HG03159 (cell line): ENCODE measurements around the gene FHIT.
"Not testable (repeated sequence)": the region's sequence is repeated elsewhere in the genome, so short reads cannot be mapped to it uniquely, and the experiment has no call there.

Experiments used
- ATAC-seq: cut with Tn5 transposase; IDR thresholded peaks from one replicate; pipeline ENCODE4 v1.9.1; 2021; ENCODE audit warnings: mild to moderate bottlenecking, moderate library complexity; ENCODE audit not compliant: unreplicated experiment

The FHIT gene

GRCh38 chr3:59829527-59829926 lies 1421.7 kb downstream of the FHIT start:
- ATAC-seq = no peak

DNA sequence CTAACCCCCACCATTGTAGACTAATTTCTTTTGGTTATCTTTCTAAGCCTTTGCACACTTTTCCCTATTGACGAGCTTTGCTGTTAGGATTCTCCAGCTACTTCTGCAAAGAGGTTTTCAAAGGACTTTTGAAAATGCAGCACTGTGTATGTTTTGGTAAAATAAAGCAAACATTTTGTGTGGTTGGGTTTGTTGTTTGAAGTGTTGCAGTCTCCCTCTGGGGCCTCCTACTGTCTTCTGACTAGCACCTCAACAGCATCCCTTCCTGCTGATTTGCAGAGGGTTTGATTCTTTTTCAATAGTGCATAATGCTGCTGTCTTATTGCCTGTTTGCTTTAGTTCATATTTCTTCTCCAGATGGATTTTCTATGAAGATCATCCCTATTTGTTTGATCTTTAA lies 1426.4 kb downstream of the FHIT start:
- no peak for ATAC-seq

GRCh38 chr3:59821274-59821673 lies 1430.0 kb downstream of the FHIT start:
- ATAC-seq = no peak

- no peak for ATAC-seq
Observed at GRCh38 chr3:59820352-59820934, 1430.8 kb downstream of the FHIT start.

DNA sequence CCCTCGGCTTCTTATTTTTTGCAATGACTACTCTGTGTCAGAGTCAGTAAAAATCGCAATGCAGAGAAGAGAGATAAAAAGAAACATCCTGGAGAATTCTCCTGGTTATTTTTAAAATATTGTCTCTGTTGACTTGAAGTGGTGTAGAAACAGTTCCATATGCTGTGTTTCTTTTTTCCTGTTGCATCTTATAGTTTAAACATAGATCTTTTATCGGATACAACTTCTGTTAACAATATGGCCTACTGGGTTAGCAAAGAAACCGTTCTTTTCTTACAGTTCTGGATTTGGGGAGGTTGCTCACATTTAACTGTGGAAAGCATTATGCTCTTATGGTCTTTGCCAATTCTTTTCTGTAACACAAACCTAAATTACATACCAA lies 1432.3 kb downstream of the FHIT start:
- no peak for ATAC-seq

- ATAC-seq = no peak
Observed at GRCh38 chr3:59818033-59818918, 1433.0 kb downstream of the FHIT start.

DNA sequence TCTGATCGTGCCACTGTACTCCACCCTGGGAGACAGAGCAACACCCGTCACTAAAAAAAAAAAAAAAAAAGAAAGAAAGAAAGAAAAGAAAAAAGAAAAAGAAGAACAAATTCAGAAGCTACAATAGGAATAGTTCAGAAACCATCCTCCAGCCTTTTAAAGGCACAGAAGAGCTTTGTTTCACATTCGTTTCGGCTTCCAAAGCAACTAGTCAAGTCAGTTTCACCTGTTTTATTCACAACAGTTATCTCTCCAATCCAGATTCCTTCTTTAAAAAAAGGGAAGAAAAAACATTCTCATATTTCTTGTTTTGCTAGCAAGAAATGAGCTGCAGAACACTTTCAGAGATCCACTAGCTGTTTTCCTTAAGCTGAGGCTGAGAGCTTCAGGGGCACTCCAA lies 1433.7 kb downstream of the FHIT start:
- no peak for ATAC-seq

GRCh38 chr3:59816312-59816711 lies 1434.9 kb downstream of the FHIT start:
- no peak for ATAC-seq

GRCh38 chr3:59813148-59813538 lies 1438.1 kb downstream of the FHIT start:
- no peak for ATAC-seq

DNA sequence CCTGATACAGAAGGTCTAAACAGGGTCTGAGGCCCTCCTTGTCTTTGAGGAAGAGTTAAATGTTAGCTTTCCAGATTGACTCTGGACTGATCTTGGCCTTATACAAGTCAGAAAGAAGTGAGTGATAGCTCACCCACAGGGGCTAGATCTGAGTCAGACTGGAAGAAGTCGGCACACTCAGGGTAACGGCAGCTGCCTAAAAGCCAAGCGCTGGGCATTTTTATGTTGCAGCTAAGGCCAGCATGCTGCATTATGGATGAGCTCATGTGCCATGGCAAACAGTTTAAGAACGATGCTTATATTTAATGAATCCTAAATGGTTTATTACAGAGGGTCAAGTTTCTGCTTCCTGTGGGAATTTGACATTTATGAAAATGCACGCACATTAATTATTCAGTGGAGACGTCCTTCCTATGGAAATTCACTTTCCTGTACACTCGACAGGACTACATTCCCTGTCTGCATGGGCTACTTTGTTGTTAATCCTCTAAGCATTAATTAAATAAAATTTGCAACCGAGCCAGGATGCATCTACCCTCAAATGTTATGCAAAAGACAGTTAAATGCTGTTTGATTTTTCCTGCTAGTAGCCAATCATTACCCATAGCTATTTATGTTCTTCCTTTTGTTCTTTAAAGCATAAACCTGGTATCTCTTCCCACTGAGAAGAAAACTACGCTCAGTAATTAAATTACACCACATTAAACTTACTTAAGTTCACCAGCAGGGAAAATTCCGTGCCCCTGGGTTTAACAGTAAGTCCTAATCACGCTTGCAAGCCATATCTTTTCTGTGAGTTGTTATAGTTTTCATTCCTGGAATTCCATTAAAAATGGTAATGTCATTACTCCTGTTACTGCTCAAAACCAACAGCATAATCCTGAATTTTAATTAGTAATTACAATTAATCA lies 1438.8 kb downstream of the FHIT start:
- no peak for ATAC-seq

- ATAC-seq = no peak
Observed at GRCh38 chr3:59811160-59811559, 1440.1 kb downstream of the FHIT start.

DNA sequence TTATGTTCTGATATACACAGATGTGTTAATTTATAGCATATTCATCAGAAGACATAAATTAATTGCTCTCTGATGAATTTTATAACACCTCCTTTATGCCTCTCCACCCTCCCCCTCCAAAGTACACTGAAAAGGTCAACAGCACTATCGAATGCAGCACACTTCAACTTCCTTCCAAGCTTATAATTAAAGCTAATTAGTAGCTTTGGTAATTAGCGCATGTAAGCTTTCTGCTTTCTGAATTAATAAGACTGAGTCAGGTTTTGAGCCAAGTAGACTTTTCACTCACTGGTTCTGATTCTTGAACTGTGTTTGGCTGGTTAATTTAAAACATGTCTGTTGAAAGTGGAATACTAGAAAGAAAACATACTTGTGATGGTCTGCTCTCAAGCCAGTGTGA lies 1440.6 kb downstream of the FHIT start:
- no peak for ATAC-seq

DNA sequence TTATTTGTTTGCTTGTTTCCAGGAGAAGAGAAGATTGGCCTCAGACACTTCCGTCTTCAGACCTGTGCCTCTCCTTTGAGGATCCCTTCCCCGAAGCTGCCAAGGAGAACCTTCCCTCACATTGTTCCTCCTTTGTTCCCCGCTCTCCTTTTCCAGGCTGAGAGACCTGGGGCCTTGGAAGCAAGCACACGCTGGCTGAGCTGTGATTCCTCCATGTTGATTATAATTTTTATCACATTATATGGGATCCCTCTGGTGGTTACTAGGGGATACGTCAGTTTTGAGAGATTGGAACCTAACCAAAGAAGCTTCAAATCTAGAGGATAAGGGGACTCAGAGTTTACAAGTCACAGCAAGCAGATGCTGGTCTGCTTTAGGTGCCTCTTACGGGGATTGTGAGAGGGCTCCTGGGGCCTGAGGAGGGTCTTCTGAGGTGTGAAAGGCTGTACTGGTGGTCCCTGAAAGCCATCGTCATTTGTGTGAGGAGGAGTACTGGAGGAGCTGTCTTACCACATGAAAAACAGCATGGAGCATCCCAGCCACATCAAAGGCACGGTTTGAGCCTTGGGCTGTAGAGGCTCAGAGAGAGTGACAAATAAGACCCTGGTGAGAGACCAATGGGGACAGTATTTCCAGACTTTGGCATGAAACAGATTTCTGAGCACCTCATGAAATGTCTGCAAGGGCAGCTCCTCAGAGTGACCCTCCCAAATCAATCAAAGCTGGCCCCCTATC lies 1441.4 kb downstream of the FHIT start:
- ATAC-seq = no peak

DNA sequence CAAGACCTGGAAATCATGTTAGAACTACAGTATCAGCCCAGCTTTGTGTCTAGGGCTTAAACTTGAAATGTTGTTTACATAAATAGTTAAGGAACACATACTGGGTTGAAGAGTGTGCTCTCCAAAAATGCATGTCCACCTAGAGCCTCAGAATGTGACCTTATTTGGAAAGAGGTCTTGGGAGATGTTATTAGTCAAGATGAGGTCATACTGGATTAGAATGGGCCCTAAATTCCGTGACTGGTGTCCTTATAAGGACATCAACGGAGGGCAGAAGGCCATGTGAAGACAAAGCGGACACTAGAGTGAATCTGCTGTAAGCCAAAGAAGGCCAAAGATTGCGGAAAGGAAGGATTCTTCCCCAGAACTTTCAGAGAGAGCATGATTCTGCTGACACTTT lies 1442.2 kb downstream of the FHIT start:
- no peak for ATAC-seq

- ATAC-seq = no peak
Observed at GRCh38 chr3:59808446-59808845, 1442.8 kb downstream of the FHIT start.

GRCh38 chr3:59803268-59803667 lies 1448.0 kb downstream of the FHIT start:
- ATAC-seq = no peak

GRCh38 chr3:59802453-59802852 lies 1448.8 kb downstream of the FHIT start:
- ATAC-seq = not testable (repeated sequence)

DNA sequence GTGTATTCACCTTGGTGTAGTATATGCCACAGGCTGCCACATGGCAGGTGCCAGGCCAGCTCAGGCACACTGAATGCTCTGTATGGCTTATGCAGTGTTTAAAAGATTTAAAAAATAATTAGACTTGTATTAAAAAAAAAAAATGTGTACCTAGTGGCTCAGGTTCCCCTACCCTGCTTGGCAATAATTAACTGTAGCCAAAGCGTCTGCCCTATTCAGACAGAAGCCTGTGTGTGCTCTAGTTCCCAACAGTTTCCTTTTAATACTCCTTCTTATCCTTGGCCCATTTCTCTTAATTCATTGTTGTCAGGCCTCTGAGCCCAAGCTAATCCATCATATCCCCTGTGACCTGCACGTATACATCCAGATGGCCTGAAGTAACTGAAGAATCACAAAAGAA lies 1449.2 kb downstream of the FHIT start:
- ATAC-seq = no peak

DNA sequence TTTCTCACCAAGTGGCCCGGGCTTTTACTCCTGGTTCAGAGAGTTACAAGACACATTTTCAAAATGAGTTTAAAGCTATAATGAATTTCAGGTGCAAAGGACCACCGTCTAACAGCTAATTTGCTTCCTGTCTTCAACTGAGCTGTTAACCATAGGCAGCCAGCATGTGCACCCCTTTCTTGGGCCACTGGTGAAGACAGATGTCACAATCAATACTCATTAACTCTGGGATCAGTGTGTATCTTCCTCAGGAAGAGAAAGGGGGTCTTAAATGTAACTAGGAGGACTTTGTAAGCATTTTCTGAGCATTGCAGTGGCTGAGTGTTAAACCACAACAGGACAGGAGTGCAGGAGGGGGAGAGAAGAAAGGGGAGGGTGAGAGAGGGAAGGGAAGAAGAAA lies 1450.8 kb downstream of the FHIT start:
- no peak for ATAC-seq

DNA sequence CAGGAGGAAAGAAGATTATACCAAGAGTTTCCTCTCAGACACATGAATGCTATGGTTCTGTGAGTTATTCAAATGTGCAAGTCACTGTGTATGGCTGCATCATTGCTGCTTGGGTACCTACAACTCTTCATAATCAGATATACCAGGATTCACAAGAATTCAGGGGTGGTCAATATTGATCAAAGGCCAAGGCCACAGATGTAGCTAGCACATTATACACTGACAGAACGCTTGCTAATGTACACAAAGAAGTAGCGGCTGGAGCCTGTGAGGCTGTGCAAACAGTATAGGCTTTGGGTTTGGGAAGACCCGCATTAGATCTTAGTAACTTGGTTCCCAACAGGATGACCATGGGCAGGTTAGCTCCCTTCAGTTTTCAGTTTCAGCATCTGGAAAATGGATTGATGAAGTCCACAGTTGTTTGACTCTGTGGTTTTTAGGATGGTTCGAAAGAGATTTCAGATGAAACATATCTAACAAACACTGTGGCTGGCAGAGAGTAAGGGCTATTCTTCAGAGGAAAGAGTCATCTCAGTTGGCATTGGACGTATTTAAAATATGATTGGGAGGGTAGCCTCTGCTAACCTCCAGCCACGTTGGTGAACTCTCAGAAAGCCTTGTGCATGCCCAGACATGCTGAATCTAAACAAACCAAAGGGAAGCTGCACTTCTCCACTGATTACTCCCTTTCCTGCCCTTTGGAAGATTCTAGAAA lies 1452.7 kb downstream of the FHIT start:
- ATAC-seq = no peak
